Endothelial cell of umbilical vein (primary cell): ENCODE results near the gene DDX23. TPM values are rescaled to one million over a fixed set of nuclear protein-coding genes. Genes with fewer than 3 reads are reported as not detected.

ENCODE experiments used
- BruUV-seq: library from RNA; stranded (reverse); fragments of 400-500 nt; replicated peaks from 2 replicates; lab custom pipeline; 2021; lab: Mats Ljungman, UMichigan
- CTCF ChIA-PET: fragments of 300-600, 350-600 bp; sonication (Branson Sonifier 250); formaldehyde crosslinking; loops from one replicate; lab custom pipeline; 2021; ENCODE audit warnings: antibody characterized with exemption, inconsistent platforms; lab: Charles Lee
- POLR2A ChIA-PET: fragments of 300-600, 350-600 bp; sonication (Branson Sonifier 250); formaldehyde crosslinking; loops from one replicate; lab custom pipeline; 2021; ENCODE audit warnings: antibody characterized with exemption, inconsistent platforms; lab: Charles Lee
- DNase-seq: peaks from one replicate; pipeline ENCODE4 v3.0.0-alpha.2; 2011; ENCODE audit warnings: low read depth, low spot score
- FAIRE-seq: peaks from 2 replicates; lab custom pipeline; 2011; peaks lifted over from hg19 to GRCh38; lab: Jason Lieb, UNC
- H2AFZ ChIP-seq: 2 replicates; pipeline ENCODE4 v1.6.0; 2012; ENCODE audit warnings: low read depth, low read length, control low read depth, inconsistent platforms
- H3K27ac ChIP-seq: 2 replicates; pipeline ENCODE4 v1.5.1; 2011; ENCODE audit warnings: low read depth, mild to moderate bottlenecking, control low read depth, low read length, moderate library complexity; ENCODE audit not compliant: insufficient read depth
- H3K27me3 ChIP-seq, 2 experiments: 2 replicates each; pipeline versions ENCODE4 v1.6.0 to v1.6.1; 2011; ENCODE audit warnings: low read length in 2 of 2, mixed read lengths in 1 of 2; ENCODE audit not compliant: control insufficient read depth in 2 of 2, insufficient read depth in 2 of 2
- H3K36me3 ChIP-seq, 2 experiments: 2 replicates in 1 of 2; 3 replicates in 1 of 2; pipeline ENCODE4 v1.5.1; 2011; ENCODE audit warnings: low read length in 2 of 2, mild to moderate bottlenecking in 1 of 2, moderate library complexity in 1 of 2; ENCODE audit not compliant: control insufficient read depth in 2 of 2, insufficient read depth in 2 of 2; ENCODE audit errors: extremely low read depth in 1 of 2
- H3K4me1 ChIP-seq: 3 replicates; pipeline ENCODE4 v1.5.1; 2011; ENCODE audit warnings: mild to moderate bottlenecking, low read length; ENCODE audit not compliant: control insufficient read depth, insufficient read depth; ENCODE audit errors: extremely low read depth
- H3K4me2 ChIP-seq: 2 replicates; pipeline ENCODE4 v1.6.1; 2011; ENCODE audit warnings: low read length, control low read depth, mixed read lengths; ENCODE audit not compliant: insufficient read depth
- H3K4me3 ChIP-seq, 3 experiments: fragments of 200-600 bp in 1 of 3; sonication (generic), shearing (Covaris generic) in 1 of 3; replicated peaks in 1 of 3; 2 replicates each; pipeline ENCODE4 v1.5.1; 2011 to 2016; ENCODE audit warnings: control low read depth in 3 of 3, low read length in 3 of 3, mild to moderate bottlenecking in 2 of 3, inconsistent platforms in 1 of 3, low read depth in 1 of 3, moderate library complexity in 1 of 3; ENCODE audit not compliant: insufficient read depth in 1 of 3
- H3K79me2 ChIP-seq: 2 replicates; pipeline ENCODE4 v1.6.0; 2012; ENCODE audit warnings: low read length, inconsistent platforms; ENCODE audit not compliant: control insufficient read depth, insufficient read depth
- H3K9ac ChIP-seq: replicated peaks from 2 replicates; pipeline ENCODE3; 2011; ENCODE audit warnings: low read length, control low read depth; ENCODE audit not compliant: insufficient read depth; ENCODE audit errors: extremely low read depth
- H3K9me1 ChIP-seq: replicated peaks from 3 replicates; pipeline ENCODE4 v1.6.0; 2011; ENCODE audit warnings: mild to moderate bottlenecking, low read length; ENCODE audit not compliant: control insufficient read depth, insufficient read depth; ENCODE audit errors: extremely low read depth
- H3K9me3 ChIP-seq: replicated peaks from 2 replicates; pipeline ENCODE4 v1.5.1; 2012; ENCODE audit warnings: low read length, inconsistent platforms; ENCODE audit not compliant: control insufficient read depth, insufficient read depth
- H4K20me1 ChIP-seq: replicated peaks from 2 replicates; pipeline ENCODE3; 2011; ENCODE audit warnings: mild to moderate bottlenecking, low read length; ENCODE audit not compliant: control insufficient read depth, insufficient read depth; ENCODE audit errors: extremely low read depth
- EZH2 ChIP-seq: IDR thresholded peaks from 2 replicates; pipeline ENCODE4 v1.6.1; 2012; ENCODE audit warnings: borderline replicate concordance, low read depth, mild to moderate bottlenecking, moderate library complexity, low read length, inconsistent platforms; ENCODE audit not compliant: severe bottlenecking
- FOS ChIP-seq: IDR thresholded peaks from 2 replicates; pipeline ENCODE4 v1.6.1; 2011; ENCODE audit warnings: mild to moderate bottlenecking, low read length, moderate library complexity, borderline replicate concordance; ENCODE audit not compliant: insufficient read depth
- GATA2 ChIP-seq: IDR thresholded peaks from 2 replicates; pipeline ENCODE4 v1.7.0; 2011; ENCODE audit warnings: low read depth, mild to moderate bottlenecking, moderate library complexity, mixed read lengths, low read length; ENCODE audit not compliant: insufficient read length, insufficient read depth
- JUN ChIP-seq: IDR thresholded peaks from 2 replicates; pipeline ENCODE4 v1.6.1; 2011; ENCODE audit warnings: borderline replicate concordance, low read depth; ENCODE audit not compliant: insufficient read length, insufficient read depth
- MYC ChIP-seq: IDR thresholded peaks from one replicate; pipeline ENCODE4 v1.6.1; 2011; ENCODE audit warnings: mild to moderate bottlenecking, low read depth, low read length
- POLR2A ChIP-seq: IDR thresholded peaks from 2 replicates; pipeline ENCODE4 v1.6.1; 2012; ENCODE audit warnings: low read depth, mild to moderate bottlenecking, control low read depth, low read length
- POLR2AphosphoS5 ChIP-seq: IDR thresholded peaks from 2 replicates; pipeline ENCODE4 v1.6.1; 2012; ENCODE audit warnings: low read depth, mild to moderate bottlenecking, control low read depth, low read length, moderate library complexity; ENCODE audit not compliant: insufficient read depth
- dilution Hi-C: fragments of 300-500 bp; cut with MboI; formaldehyde crosslinking; loops from one replicate; pipeline ENCODE4 v1.15.0; 2019; ENCODE audit warnings: low sequenced_read_pairs; ENCODE audit not compliant: extremely low pct_ligation_motif_present
- intact Hi-C: fragments of 100-400 bp; cut with micrococcal nuclease; formaldehyde crosslinking; loops from one replicate; pipeline ENCODE4 v1.10.0; 2022
- polyA plus RNA-seq, 4 experiments: library from polyadenylated mRNA; depleted of rRNA in 3 of 4; stranded (reverse) in 3 of 4; unstranded in 1 of 4; fragments of >200 nt; gene quantifications; 2 replicates each; pipeline versions ENCODE4 v1.2.1 to v1.2.3, GENCODE V29; 2011 to 2012; ENCODE audit warnings: missing spikeins in 1 of 4
- total RNA-seq: library from RNA; stranded (reverse); gene quantifications from 2 replicates; pipeline ENCODE4 v1.2.3, GENCODE V29; 2021
- TF ChIP-seq, protein P1 (sequence below): IDR thresholded peaks from 2 replicates; pipeline ENCODE4 v1.6.1; 2011; ENCODE audit not compliant: insufficient read depth, insufficient read length
- TF ChIP-seq, protein P2 (sequence below), 2 donors: IDR thresholded peaks; 1 replicate in 1 of 2; 2 replicates in 1 of 2; pipeline ENCODE4 v1.5.1; 2011; ENCODE audit warnings: low read length in 2 of 2, mild to moderate bottlenecking in 2 of 2, moderate library complexity in 2 of 2, control low read depth in 1 of 2, inconsistent platforms in 1 of 2, low read depth in 1 of 2; ENCODE audit not compliant: insufficient read depth in 1 of 2; ENCODE audit errors: extremely low read depth in 1 of 2

Gene DDX23
- total and polyA plus RNA-seq, 2 donors (not counting 3 experiments of a cell fraction or from before 2014, with no cell fraction given): 56.0 to 107 TPM

DNA sequence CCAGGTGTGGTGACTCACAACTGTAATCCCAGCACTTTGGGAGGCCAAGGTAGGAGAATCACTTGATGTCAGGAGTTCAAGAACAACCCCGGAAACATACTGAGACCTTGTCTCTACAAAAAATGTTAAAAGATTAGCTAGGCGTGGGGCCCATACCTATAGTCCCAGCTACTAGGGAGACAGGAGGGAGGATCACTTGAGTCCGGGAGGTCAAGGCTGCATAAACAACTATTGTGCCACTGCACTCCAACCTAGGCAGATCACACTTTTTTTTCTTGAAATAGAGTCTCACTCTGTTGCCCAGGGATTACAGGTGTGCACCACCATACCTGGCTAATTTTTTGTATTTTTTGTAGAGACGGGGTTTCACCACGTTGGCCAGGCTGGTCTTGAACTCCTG lies 7.6 kb upstream of the DDX23 start:
- Histone ChIP-seq H3K27me3 (peaks cover 12 to 14% of the 10 kb centered on the region in 2 experiments), H3K4me1 (peaks cover 3% of the 10 kb centered on the region), H3K4me2 (no peak overlapping the region), H3K9me1 (no peaks in the 10 kb centered on the region), H3K4me3 (no peak overlapping the region), H4K20me1 (no peaks in the 10 kb centered on the region), H3K9me3 (no peaks in the 10 kb centered on the region), H3K36me3 (peaks cover 0 to 6% of the 10 kb centered on the region in 2 experiments), H3K9ac (no peak overlapping the region), H3K79me2 (no peaks in the 10 kb centered on the region), H3K27ac (no peak overlapping the region), H2AFZ (no peak overlapping the region)
- no peak for DNase-seq
- no peak for FAIRE-seq
- no TSS peak for BruUV-seq
- intact Hi-C loops: no loop called here
- no peak for TF ChIP-seq GATA2
- no peak for TF ChIP-seq EZH2
- no peak for TF ChIP-seq MYC
- no peak for TF ChIP-seq JUN
- TF ChIP-seq, protein P1, sequence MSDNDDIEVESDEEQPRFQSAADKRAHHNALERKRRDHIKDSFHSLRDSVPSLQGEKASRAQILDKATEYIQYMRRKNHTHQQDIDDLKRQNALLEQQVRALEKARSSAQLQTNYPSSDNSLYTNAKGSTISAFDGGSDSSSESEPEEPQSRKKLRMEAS: no peak
- TF ChIP-seq FOS: no peak
- TF ChIP-seq POLR2AphosphoS5: no peak
- no peak for TF ChIP-seq POLR2A
- TF ChIP-seq, protein P2, sequence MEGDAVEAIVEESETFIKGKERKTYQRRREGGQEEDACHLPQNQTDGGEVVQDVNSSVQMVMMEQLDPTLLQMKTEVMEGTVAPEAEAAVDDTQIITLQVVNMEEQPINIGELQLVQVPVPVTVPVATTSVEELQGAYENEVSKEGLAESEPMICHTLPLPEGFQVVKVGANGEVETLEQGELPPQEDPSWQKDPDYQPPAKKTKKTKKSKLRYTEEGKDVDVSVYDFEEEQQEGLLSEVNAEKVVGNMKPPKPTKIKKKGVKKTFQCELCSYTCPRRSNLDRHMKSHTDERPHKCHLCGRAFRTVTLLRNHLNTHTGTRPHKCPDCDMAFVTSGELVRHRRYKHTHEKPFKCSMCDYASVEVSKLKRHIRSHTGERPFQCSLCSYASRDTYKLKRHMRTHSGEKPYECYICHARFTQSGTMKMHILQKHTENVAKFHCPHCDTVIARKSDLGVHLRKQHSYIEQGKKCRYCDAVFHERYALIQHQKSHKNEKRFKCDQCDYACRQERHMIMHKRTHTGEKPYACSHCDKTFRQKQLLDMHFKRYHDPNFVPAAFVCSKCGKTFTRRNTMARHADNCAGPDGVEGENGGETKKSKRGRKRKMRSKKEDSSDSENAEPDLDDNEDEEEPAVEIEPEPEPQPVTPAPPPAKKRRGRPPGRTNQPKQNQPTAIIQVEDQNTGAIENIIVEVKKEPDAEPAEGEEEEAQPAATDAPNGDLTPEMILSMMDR (IDR thresholded peaks at IDR 0.05; ENCODE audit: extremely low read depth in 1 of 2, insufficient read depth in 1 of 2, low read depth in 1 of 2, low read length in 2 of 2): no peak
- ChIA-PET CTCF (interaction anchor here (1.0 to 11.3 kb wide), 6 partner anchors 9 to 128 kb away, joined by 3 to 703 read pairs (median 4); a partner anchor contains a TSS), POLR2A (interaction anchor here (0.7 kb wide), 1 partner anchor 14 kb away, joined by 3 read pairs; no protein-coding TSS in a partner anchor)
- dilution Hi-C loops: no loop called here
